HEK293 (cell line): ENCODE measurements around the gene PKD2L1.

ENCODE experiments used
- CTCF ChIA-PET: fragments of 350-600 bp; formaldehyde crosslinking; extraction: SDS; loops from one replicate; lab custom pipeline; 2021; ENCODE audit warnings: antibody characterized with exemption; lab: Yijun Ruan, JAX
- POLR2A ChIA-PET: fragments of 300-600 bp; formaldehyde crosslinking; extraction: SDS; loops from one replicate; lab custom pipeline; 2020; ENCODE audit warnings: antibody characterized with exemption, inconsistent platforms; lab: Yijun Ruan, JAX
- H3K27ac ChIP-seq: fragments of 200-500 bp; sonication (Bioruptor generic); 2 replicates; pipeline ENCODE4 v1.5.1; 2014; ENCODE audit warnings: low read depth, low read length, control low read depth, inconsistent platforms; ENCODE audit errors: extremely low read depth
- H3K36me3 ChIP-seq, 2 experiments: fragments of 200-500 bp in 1 of 2; sonication (Bioruptor generic) in 1 of 2; 1 replicate in 1 of 2; 2 replicates in 1 of 2; pipeline ENCODE4 v1.5.1; 2014 to 2017; ENCODE audit warnings: inconsistent platforms in 2 of 2, low read length in 2 of 2; ENCODE audit not compliant: control insufficient read depth in 2 of 2, insufficient read depth in 1 of 2
- H3K4me1 ChIP-seq: fragments of 200-500 bp; sonication (Bioruptor generic); 2 replicates; pipeline ENCODE4 v1.5.1; 2014; ENCODE audit warnings: mild to moderate bottlenecking, low read length, inconsistent platforms; ENCODE audit not compliant: control insufficient read depth, insufficient read depth
- H3K4me3 ChIP-seq: 2 replicates; pipeline ENCODE4 v1.5.1; 2011; ENCODE audit warnings: low read depth, mild to moderate bottlenecking, control low read depth, low read length, moderate library complexity
- H3K9me3 ChIP-seq: fragments of 200-500 bp; sonication (Bioruptor generic); 2 replicates; pipeline ENCODE4 v1.5.1; 2014; ENCODE audit warnings: low read depth, low read length, inconsistent platforms; ENCODE audit not compliant: control insufficient read depth, insufficient read depth
- GFI1B ChIP-seq: fragments of 450-650 bp; formaldehyde crosslinking; IDR thresholded peaks from 2 replicates; pipeline ENCODE4 v1.5.1; 2016; ENCODE audit warnings: missing biosample characterization, missing genetic modification characterization
- HOXD13 ChIP-seq: sonication (generic); formaldehyde crosslinking; IDR thresholded peaks from 2 replicates; pipeline ENCODE4 v1.8.0; 2022; ENCODE audit warnings: missing genetic modification reagents, borderline replicate concordance
- PRDM10 ChIP-seq: fragments of 450-650 bp; formaldehyde crosslinking; IDR thresholded peaks from 2 replicates; pipeline ENCODE4 v1.5.1; 2016; ENCODE audit warnings: missing biosample characterization, missing genetic modification characterization
- ZNF132 ChIP-seq: fragments of 450-650 bp; formaldehyde crosslinking; IDR thresholded peaks from 2 replicates; pipeline ENCODE4 v1.5.1; 2017; ENCODE audit warnings: missing biosample characterization, missing genetic modification characterization, borderline replicate concordance
- ZNF157 ChIP-seq: fragments of 450-650 bp; formaldehyde crosslinking; IDR thresholded peaks from 2 replicates; pipeline ENCODE4 v1.5.1; 2016; ENCODE audit warnings: missing biosample characterization, missing genetic modification characterization
- ZNF16 ChIP-seq: fragments of 450-650 bp; formaldehyde crosslinking; IDR thresholded peaks from 2 replicates; pipeline ENCODE4 v1.5.1; 2016; ENCODE audit warnings: low read depth, missing biosample characterization, missing genetic modification characterization
- ZNF184 ChIP-seq: fragments of 450-650 bp; IDR thresholded peaks from 2 replicates; pipeline ENCODE4 v1.5.1; 2018; ENCODE audit warnings: missing biosample characterization, mild to moderate bottlenecking, missing genetic modification characterization
- ZNF211 ChIP-seq: fragments of 450-650 bp; formaldehyde crosslinking; IDR thresholded peaks from 2 replicates; pipeline ENCODE4 v1.5.1; 2016; ENCODE audit warnings: low read depth, missing biosample characterization, missing genetic modification characterization
- ZNF239 ChIP-seq: fragments of 450-650 bp; formaldehyde crosslinking; IDR thresholded peaks from 2 replicates; pipeline ENCODE4 v1.5.1; 2016; ENCODE audit warnings: missing biosample characterization, missing genetic modification characterization
- ZNF280D ChIP-seq: fragments of 450-650 bp; formaldehyde crosslinking; IDR thresholded peaks from 2 replicates; pipeline ENCODE4 v1.5.1; 2016; ENCODE audit warnings: missing biosample characterization, missing genetic modification characterization
- ZNF341 ChIP-seq: fragments of 450-650 bp; formaldehyde crosslinking; IDR thresholded peaks from 2 replicates; pipeline ENCODE4; 2016; ENCODE audit warnings: low read depth, missing biosample characterization, missing genetic modification characterization
- ZNF426 ChIP-seq: fragments of 450-650 bp; formaldehyde crosslinking; IDR thresholded peaks from 2 replicates; pipeline ENCODE4 v1.5.1; 2017; ENCODE audit warnings: missing biosample characterization, missing genetic modification characterization, mild to moderate bottlenecking, inconsistent platforms, moderate library complexity
- ZNF548 ChIP-seq: fragments of 450-650 bp; formaldehyde crosslinking; IDR thresholded peaks from 2 replicates; pipeline ENCODE4 v1.5.1; 2016; ENCODE audit warnings: missing biosample characterization, missing genetic modification characterization
- ZNF639 ChIP-seq: fragments of 450-650 bp; formaldehyde crosslinking; IDR thresholded peaks from 2 replicates; pipeline ENCODE4 v1.5.1; 2016; ENCODE audit warnings: missing biosample characterization, missing genetic modification characterization
- ZNF664 ChIP-seq: fragments of 450-650 bp; formaldehyde crosslinking; IDR thresholded peaks from 2 replicates; pipeline ENCODE4 v1.5.1; 2016; ENCODE audit warnings: missing biosample characterization, missing genetic modification characterization
- ZNF677 ChIP-seq: fragments of 450-650 bp; IDR thresholded peaks from 2 replicates; pipeline ENCODE4 v1.5.0; 2018; ENCODE audit warnings: missing biosample characterization, mild to moderate bottlenecking, missing genetic modification characterization, moderate library complexity
- ZNF768 ChIP-seq: fragments of 450-650 bp; formaldehyde crosslinking; IDR thresholded peaks from 2 replicates; pipeline ENCODE4 v1.5.1; 2018; ENCODE audit warnings: missing biosample characterization, mild to moderate bottlenecking, missing genetic modification characterization
- ZNF830 ChIP-seq: fragments of 450-650 bp; IDR thresholded peaks from 2 replicates; pipeline ENCODE4 v1.5.0; 2018; ENCODE audit warnings: missing biosample characterization, missing genetic modification characterization, low read depth, mild to moderate bottlenecking, moderate library complexity
- TF ChIP-seq, protein P1 (sequence below): fragments of 450-650 bp; formaldehyde crosslinking; IDR thresholded peaks from 2 replicates; pipeline ENCODE4 v1.5.1; 2017; ENCODE audit warnings: missing biosample characterization, missing genetic modification characterization
- TF ChIP-seq, protein P2 (sequence below): fragments of 450-650 bp; formaldehyde crosslinking; IDR thresholded peaks from 2 replicates; pipeline ENCODE4 v1.5.1; 2016; ENCODE audit warnings: missing biosample characterization, missing genetic modification characterization
- TF ChIP-seq, protein P3 (sequence below): fragments of 450-650 bp; formaldehyde crosslinking; IDR thresholded peaks from 2 replicates; pipeline ENCODE4 v1.5.1; 2016; ENCODE audit warnings: missing biosample characterization, missing genetic modification characterization

The PKD2L1 gene

GRCh38 chr10:100373298-100374199, 43.5 kb upstream of the PKD2L1 start:
- Histone ChIP-seq H3K9me3 (no peaks in the 10 kb centered on the region), H3K4me3 (peak overlapping the region; percentile 49), H3K4me1 (peaks cover 21% of the 10 kb centered on the region), H3K36me3 (no peaks in the 10 kb centered on the region), H3K27ac (peak overlapping the region; percentile 97)
- POLR2A ChIA-PET, result interaction anchor here (0.6 to 2.1 kb wide), 15 partner anchors 9 to 145 kb away, joined by 3 to 71 read pairs (median 5); partner anchors contain the start of genes BLOC1S2 and SCD
- CTCF ChIA-PET, result interaction anchor here (0.7 to 2.2 kb wide), 7 partner anchors 22 to 371 kb away, joined by 3 to 13 read pairs (median 3); no protein-coding TSS in a partner anchor
- TF ChIP-seq, protein P1, sequence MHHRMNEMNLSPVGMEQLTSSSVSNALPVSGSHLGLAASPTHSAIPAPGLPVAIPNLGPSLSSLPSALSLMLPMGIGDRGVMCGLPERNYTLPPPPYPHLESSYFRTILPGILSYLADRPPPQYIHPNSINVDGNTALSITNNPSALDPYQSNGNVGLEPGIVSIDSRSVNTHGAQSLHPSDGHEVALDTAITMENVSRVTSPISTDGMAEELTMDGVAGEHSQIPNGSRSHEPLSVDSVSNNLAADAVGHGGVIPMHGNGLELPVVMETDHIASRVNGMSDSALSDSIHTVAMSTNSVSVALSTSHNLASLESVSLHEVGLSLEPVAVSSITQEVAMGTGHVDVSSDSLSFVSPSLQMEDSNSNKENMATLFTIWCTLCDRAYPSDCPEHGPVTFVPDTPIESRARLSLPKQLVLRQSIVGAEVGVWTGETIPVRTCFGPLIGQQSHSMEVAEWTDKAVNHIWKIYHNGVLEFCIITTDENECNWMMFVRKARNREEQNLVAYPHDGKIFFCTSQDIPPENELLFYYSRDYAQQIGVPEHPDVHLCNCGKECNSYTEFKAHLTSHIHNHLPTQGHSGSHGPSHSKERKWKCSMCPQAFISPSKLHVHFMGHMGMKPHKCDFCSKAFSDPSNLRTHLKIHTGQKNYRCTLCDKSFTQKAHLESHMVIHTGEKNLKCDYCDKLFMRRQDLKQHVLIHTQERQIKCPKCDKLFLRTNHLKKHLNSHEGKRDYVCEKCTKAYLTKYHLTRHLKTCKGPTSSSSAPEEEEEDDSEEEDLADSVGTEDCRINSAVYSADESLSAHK (tag by site-specific recombination), result no peak; the same call in 1 of the 2 replicates
- TF ChIP-seq ZNF184 (tag by site-specific recombination) (no peak), ZNF239 (tag by site-specific recombination) (no peak), ZNF280D (tag by site-specific recombination) (no peak), ZNF16 (tag by site-specific recombination) (no peak), ZNF548 (tag by site-specific recombination) (no peak), ZNF211 (tag by site-specific recombination) (no peak), ZNF639 (tag by site-specific recombination) (no peak), ZNF768 (no peak), ZNF830 (tag by site-specific recombination) (no peak), ZNF157 (no peak), ZNF677 (tag by site-specific recombination) (no peak), HOXD13 (CRISPR knock-in tag) (no peak), ZNF341 (tag by site-specific recombination) (peak; percentile 94), GFI1B (tag by site-specific recombination) (no peak), ZNF664 (tag by site-specific recombination) (no peak; the same call in 1 of the 2 replicates), PRDM10 (tag by site-specific recombination) (peak; percentile 35; the same call in 1 of the 2 replicates), ZNF426 (tag by site-specific recombination) (no peak), ZNF132 (tag by site-specific recombination) (no peak)
- TF ChIP-seq, protein P2, sequence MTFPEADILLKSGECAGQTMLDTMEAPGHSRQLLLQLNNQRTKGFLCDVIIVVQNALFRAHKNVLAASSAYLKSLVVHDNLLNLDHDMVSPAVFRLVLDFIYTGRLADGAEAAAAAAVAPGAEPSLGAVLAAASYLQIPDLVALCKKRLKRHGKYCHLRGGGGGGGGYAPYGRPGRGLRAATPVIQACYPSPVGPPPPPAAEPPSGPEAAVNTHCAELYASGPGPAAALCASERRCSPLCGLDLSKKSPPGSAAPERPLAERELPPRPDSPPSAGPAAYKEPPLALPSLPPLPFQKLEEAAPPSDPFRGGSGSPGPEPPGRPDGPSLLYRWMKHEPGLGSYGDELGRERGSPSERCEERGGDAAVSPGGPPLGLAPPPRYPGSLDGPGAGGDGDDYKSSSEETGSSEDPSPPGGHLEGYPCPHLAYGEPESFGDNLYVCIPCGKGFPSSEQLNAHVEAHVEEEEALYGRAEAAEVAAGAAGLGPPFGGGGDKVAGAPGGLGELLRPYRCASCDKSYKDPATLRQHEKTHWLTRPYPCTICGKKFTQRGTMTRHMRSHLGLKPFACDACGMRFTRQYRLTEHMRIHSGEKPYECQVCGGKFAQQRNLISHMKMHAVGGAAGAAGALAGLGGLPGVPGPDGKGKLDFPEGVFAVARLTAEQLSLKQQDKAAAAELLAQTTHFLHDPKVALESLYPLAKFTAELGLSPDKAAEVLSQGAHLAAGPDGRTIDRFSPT (tag by site-specific recombination), result no peak; the same call in 1 of the 2 replicates
- TF ChIP-seq, protein P3, sequence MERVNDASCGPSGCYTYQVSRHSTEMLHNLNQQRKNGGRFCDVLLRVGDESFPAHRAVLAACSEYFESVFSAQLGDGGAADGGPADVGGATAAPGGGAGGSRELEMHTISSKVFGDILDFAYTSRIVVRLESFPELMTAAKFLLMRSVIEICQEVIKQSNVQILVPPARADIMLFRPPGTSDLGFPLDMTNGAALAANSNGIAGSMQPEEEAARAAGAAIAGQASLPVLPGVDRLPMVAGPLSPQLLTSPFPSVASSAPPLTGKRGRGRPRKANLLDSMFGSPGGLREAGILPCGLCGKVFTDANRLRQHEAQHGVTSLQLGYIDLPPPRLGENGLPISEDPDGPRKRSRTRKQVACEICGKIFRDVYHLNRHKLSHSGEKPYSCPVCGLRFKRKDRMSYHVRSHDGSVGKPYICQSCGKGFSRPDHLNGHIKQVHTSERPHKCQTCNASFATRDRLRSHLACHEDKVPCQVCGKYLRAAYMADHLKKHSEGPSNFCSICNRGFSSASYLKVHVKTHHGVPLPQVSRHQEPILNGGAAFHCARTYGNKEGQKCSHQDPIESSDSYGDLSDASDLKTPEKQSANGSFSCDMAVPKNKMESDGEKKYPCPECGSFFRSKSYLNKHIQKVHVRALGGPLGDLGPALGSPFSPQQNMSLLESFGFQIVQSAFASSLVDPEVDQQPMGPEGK (tag by site-specific recombination), result peak; percentile 62
